Stomach (tissue), 4 donors: Measurements from ENCODE around the gene ELF2.

Experiments used
- EP300 ChIP-seq: sonication (generic); formaldehyde crosslinking; IDR thresholded peaks from one replicate; pipeline ENCODE4 v1.6.1; 2017; ENCODE audit warnings: antibody characterized with exemption
- TF ChIP-seq, protein P1 (sequence below), 7 experiments: fragments of 450-650 bp in 4 of 7; fragments of 200-600 bp in 3 of 7; sonication (generic) in 3 of 7; IDR thresholded peaks; one replicate each; pipeline ENCODE4 v1.5.1; 2016 to 2019; ENCODE audit warnings: antibody characterized with exemption in 7 of 7, control low read depth in 2 of 7, mild to moderate bottlenecking in 1 of 7

DNA sequence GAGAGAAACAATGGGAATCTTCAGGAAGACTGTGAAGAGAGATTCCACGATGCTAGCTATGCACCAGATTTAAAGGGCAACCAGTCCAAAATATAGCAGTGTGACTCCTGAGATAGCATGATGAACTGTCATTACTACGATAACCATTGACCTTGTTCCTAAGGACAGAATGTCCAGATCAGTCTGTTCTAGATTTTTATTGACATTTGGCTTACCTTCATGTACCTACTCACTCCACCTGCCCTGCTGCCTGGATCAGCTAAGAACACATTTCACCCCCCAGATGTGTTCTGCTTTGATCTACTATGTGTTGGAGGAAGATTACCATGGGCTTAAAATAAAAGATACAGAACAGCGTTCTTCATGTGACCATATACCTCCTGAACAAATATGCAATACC is 50.1 kb downstream of the ELF2 start:
- TF ChIP-seq, protein P1, sequence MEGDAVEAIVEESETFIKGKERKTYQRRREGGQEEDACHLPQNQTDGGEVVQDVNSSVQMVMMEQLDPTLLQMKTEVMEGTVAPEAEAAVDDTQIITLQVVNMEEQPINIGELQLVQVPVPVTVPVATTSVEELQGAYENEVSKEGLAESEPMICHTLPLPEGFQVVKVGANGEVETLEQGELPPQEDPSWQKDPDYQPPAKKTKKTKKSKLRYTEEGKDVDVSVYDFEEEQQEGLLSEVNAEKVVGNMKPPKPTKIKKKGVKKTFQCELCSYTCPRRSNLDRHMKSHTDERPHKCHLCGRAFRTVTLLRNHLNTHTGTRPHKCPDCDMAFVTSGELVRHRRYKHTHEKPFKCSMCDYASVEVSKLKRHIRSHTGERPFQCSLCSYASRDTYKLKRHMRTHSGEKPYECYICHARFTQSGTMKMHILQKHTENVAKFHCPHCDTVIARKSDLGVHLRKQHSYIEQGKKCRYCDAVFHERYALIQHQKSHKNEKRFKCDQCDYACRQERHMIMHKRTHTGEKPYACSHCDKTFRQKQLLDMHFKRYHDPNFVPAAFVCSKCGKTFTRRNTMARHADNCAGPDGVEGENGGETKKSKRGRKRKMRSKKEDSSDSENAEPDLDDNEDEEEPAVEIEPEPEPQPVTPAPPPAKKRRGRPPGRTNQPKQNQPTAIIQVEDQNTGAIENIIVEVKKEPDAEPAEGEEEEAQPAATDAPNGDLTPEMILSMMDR (IDR thresholded peaks at IDR 0.05), result no peak
- TF ChIP-seq EP300, result no peak
